Endothelial cell of umbilical vein (primary cell): Measurements from ENCODE around the gene PPM1H. TPM values are rescaled to one million over a fixed set of nuclear protein-coding genes. Genes with fewer than 3 reads are reported as not detected.

Experiments
- BruUV-seq: library from RNA; stranded (reverse); fragments of 400-500 nt; replicated peaks from 2 replicates; lab custom pipeline; 2021; lab: Mats Ljungman, UMichigan
- CTCF ChIA-PET: fragments of 300-600, 350-600 bp; sonication (Branson Sonifier 250); formaldehyde crosslinking; loops from one replicate; lab custom pipeline; 2021; ENCODE audit warnings: antibody characterized with exemption, inconsistent platforms; lab: Charles Lee
- POLR2A ChIA-PET: fragments of 300-600, 350-600 bp; sonication (Branson Sonifier 250); formaldehyde crosslinking; loops from one replicate; lab custom pipeline; 2021; ENCODE audit warnings: antibody characterized with exemption, inconsistent platforms; lab: Charles Lee
- DNase-seq: peaks from one replicate; pipeline ENCODE4 v3.0.0-alpha.2; 2011; ENCODE audit warnings: low read depth, low spot score
- FAIRE-seq: peaks from 2 replicates; lab custom pipeline; 2011; peaks lifted over from hg19 to GRCh38; lab: Jason Lieb, UNC
- H2AFZ ChIP-seq: 2 replicates; pipeline ENCODE4 v1.6.0; 2012; ENCODE audit warnings: low read depth, low read length, control low read depth, inconsistent platforms
- H3K27ac ChIP-seq: 2 replicates; pipeline ENCODE4 v1.5.1; 2011; ENCODE audit warnings: low read depth, mild to moderate bottlenecking, control low read depth, low read length, moderate library complexity; ENCODE audit not compliant: insufficient read depth
- H3K27me3 ChIP-seq, 2 experiments: 2 replicates each; pipeline versions ENCODE4 v1.6.0 to v1.6.1; 2011; ENCODE audit warnings: low read length in 2 of 2, mixed read lengths in 1 of 2; ENCODE audit not compliant: control insufficient read depth in 2 of 2, insufficient read depth in 2 of 2
- H3K36me3 ChIP-seq, 2 experiments: 2 replicates in 1 of 2; 3 replicates in 1 of 2; pipeline ENCODE4 v1.5.1; 2011; ENCODE audit warnings: low read length in 2 of 2, mild to moderate bottlenecking in 1 of 2, moderate library complexity in 1 of 2; ENCODE audit not compliant: control insufficient read depth in 2 of 2, insufficient read depth in 2 of 2; ENCODE audit errors: extremely low read depth in 1 of 2
- H3K4me1 ChIP-seq: 3 replicates; pipeline ENCODE4 v1.5.1; 2011; ENCODE audit warnings: mild to moderate bottlenecking, low read length; ENCODE audit not compliant: control insufficient read depth, insufficient read depth; ENCODE audit errors: extremely low read depth
- H3K4me2 ChIP-seq: 2 replicates; pipeline ENCODE4 v1.6.1; 2011; ENCODE audit warnings: low read length, control low read depth, mixed read lengths; ENCODE audit not compliant: insufficient read depth
- H3K4me3 ChIP-seq, 3 experiments: fragments of 200-600 bp in 1 of 3; sonication (generic), shearing (Covaris generic) in 1 of 3; replicated peaks in 1 of 3; 2 replicates each; pipeline ENCODE4 v1.5.1; 2011 to 2016; ENCODE audit warnings: control low read depth in 3 of 3, low read length in 3 of 3, mild to moderate bottlenecking in 2 of 3, inconsistent platforms in 1 of 3, low read depth in 1 of 3, moderate library complexity in 1 of 3; ENCODE audit not compliant: insufficient read depth in 1 of 3
- H3K79me2 ChIP-seq: 2 replicates; pipeline ENCODE4 v1.6.0; 2012; ENCODE audit warnings: low read length, inconsistent platforms; ENCODE audit not compliant: control insufficient read depth, insufficient read depth
- H3K9ac ChIP-seq: replicated peaks from 2 replicates; pipeline ENCODE3; 2011; ENCODE audit warnings: low read length, control low read depth; ENCODE audit not compliant: insufficient read depth; ENCODE audit errors: extremely low read depth
- H3K9me1 ChIP-seq: replicated peaks from 3 replicates; pipeline ENCODE4 v1.6.0; 2011; ENCODE audit warnings: mild to moderate bottlenecking, low read length; ENCODE audit not compliant: control insufficient read depth, insufficient read depth; ENCODE audit errors: extremely low read depth
- H3K9me3 ChIP-seq: replicated peaks from 2 replicates; pipeline ENCODE4 v1.5.1; 2012; ENCODE audit warnings: low read length, inconsistent platforms; ENCODE audit not compliant: control insufficient read depth, insufficient read depth
- H4K20me1 ChIP-seq: replicated peaks from 2 replicates; pipeline ENCODE3; 2011; ENCODE audit warnings: mild to moderate bottlenecking, low read length; ENCODE audit not compliant: control insufficient read depth, insufficient read depth; ENCODE audit errors: extremely low read depth
- EZH2 ChIP-seq: IDR thresholded peaks from 2 replicates; pipeline ENCODE4 v1.6.1; 2012; ENCODE audit warnings: borderline replicate concordance, low read depth, mild to moderate bottlenecking, moderate library complexity, low read length, inconsistent platforms; ENCODE audit not compliant: severe bottlenecking
- FOS ChIP-seq: IDR thresholded peaks from 2 replicates; pipeline ENCODE4 v1.6.1; 2011; ENCODE audit warnings: mild to moderate bottlenecking, low read length, moderate library complexity, borderline replicate concordance; ENCODE audit not compliant: insufficient read depth
- GATA2 ChIP-seq: IDR thresholded peaks from 2 replicates; pipeline ENCODE4 v1.7.0; 2011; ENCODE audit warnings: low read depth, mild to moderate bottlenecking, moderate library complexity, mixed read lengths, low read length; ENCODE audit not compliant: insufficient read length, insufficient read depth
- JUN ChIP-seq: IDR thresholded peaks from 2 replicates; pipeline ENCODE4 v1.6.1; 2011; ENCODE audit warnings: borderline replicate concordance, low read depth; ENCODE audit not compliant: insufficient read length, insufficient read depth
- MAX ChIP-seq: IDR thresholded peaks from 2 replicates; pipeline ENCODE4 v1.6.1; 2011; ENCODE audit not compliant: insufficient read depth, insufficient read length
- MYC ChIP-seq: IDR thresholded peaks from one replicate; pipeline ENCODE4 v1.6.1; 2011; ENCODE audit warnings: mild to moderate bottlenecking, low read depth, low read length
- POLR2A ChIP-seq: IDR thresholded peaks from 2 replicates; pipeline ENCODE4 v1.6.1; 2012; ENCODE audit warnings: low read depth, mild to moderate bottlenecking, control low read depth, low read length
- POLR2AphosphoS5 ChIP-seq: IDR thresholded peaks from 2 replicates; pipeline ENCODE4 v1.6.1; 2012; ENCODE audit warnings: low read depth, mild to moderate bottlenecking, control low read depth, low read length, moderate library complexity; ENCODE audit not compliant: insufficient read depth
- dilution Hi-C: fragments of 300-500 bp; cut with MboI; formaldehyde crosslinking; loops from one replicate; pipeline ENCODE4 v1.15.0; 2019; ENCODE audit warnings: low sequenced_read_pairs; ENCODE audit not compliant: extremely low pct_ligation_motif_present
- intact Hi-C: fragments of 100-400 bp; cut with micrococcal nuclease; formaldehyde crosslinking; loops from one replicate; pipeline ENCODE4 v1.10.0; 2022
- polyA plus RNA-seq, 4 experiments: library from polyadenylated mRNA; depleted of rRNA in 3 of 4; stranded (reverse) in 3 of 4; unstranded in 1 of 4; fragments of >200 nt; gene quantifications; 2 replicates each; pipeline versions ENCODE4 v1.2.1 to v1.2.3, GENCODE V29; 2011 to 2012; ENCODE audit warnings: missing spikeins in 1 of 4
- total RNA-seq: library from RNA; stranded (reverse); gene quantifications from 2 replicates; pipeline ENCODE4 v1.2.3, GENCODE V29; 2021
- TF ChIP-seq, protein P1 (sequence below), 2 donors: IDR thresholded peaks; 1 replicate in 1 of 2; 2 replicates in 1 of 2; pipeline ENCODE4 v1.5.1; 2011; ENCODE audit warnings: low read length in 2 of 2, mild to moderate bottlenecking in 2 of 2, moderate library complexity in 2 of 2, control low read depth in 1 of 2, inconsistent platforms in 1 of 2, low read depth in 1 of 2; ENCODE audit not compliant: insufficient read depth in 1 of 2; ENCODE audit errors: extremely low read depth in 1 of 2

Gene PPM1H
- total and polyA plus RNA-seq, 2 donors (not counting 3 experiments of a cell fraction or from before 2014, with no cell fraction given): 1.0 to 7.2 TPM

GRCh38 chr12:62873116-62873825, 61.7 kb downstream of the PPM1H start:
- Histone ChIP-seq H3K4me1 (no peaks in the 10 kb centered on the region), H3K9me3 (no peaks in the 10 kb centered on the region), H3K4me2 (no peak overlapping the region), H2AFZ (no peak overlapping the region), H3K9me1 (no peaks in the 10 kb centered on the region), H3K79me2 (no peaks in the 10 kb centered on the region), H3K36me3 (no peaks in the 10 kb centered on the region), H3K9ac (no peak overlapping the region), H3K27ac (no peak overlapping the region), H3K4me3 (no peak overlapping the region), H4K20me1 (no peaks in the 10 kb centered on the region), H3K27me3 (peaks cover 0 to 2% of the 10 kb centered on the region in 2 experiments)
- no TSS peak for BruUV-seq
- FAIRE-seq (no peak), DNase-seq (no peak)
- dilution Hi-C loops (no loop called here), intact Hi-C loops (no loop called here)
- TF ChIP-seq JUN: no peak
- no peak for TF ChIP-seq POLR2AphosphoS5
- no peak for TF ChIP-seq FOS
- TF ChIP-seq, protein P1, sequence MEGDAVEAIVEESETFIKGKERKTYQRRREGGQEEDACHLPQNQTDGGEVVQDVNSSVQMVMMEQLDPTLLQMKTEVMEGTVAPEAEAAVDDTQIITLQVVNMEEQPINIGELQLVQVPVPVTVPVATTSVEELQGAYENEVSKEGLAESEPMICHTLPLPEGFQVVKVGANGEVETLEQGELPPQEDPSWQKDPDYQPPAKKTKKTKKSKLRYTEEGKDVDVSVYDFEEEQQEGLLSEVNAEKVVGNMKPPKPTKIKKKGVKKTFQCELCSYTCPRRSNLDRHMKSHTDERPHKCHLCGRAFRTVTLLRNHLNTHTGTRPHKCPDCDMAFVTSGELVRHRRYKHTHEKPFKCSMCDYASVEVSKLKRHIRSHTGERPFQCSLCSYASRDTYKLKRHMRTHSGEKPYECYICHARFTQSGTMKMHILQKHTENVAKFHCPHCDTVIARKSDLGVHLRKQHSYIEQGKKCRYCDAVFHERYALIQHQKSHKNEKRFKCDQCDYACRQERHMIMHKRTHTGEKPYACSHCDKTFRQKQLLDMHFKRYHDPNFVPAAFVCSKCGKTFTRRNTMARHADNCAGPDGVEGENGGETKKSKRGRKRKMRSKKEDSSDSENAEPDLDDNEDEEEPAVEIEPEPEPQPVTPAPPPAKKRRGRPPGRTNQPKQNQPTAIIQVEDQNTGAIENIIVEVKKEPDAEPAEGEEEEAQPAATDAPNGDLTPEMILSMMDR (IDR thresholded peaks at IDR 0.05; ENCODE audit: extremely low read depth in 1 of 2, insufficient read depth in 1 of 2, low read depth in 1 of 2, low read length in 2 of 2): no peak
- TF ChIP-seq POLR2A: no peak
- TF ChIP-seq GATA2: no peak
- TF ChIP-seq EZH2: no peak
- no peak for TF ChIP-seq MYC
- no peak for TF ChIP-seq MAX
- ChIA-PET POLR2A (no interaction called here), CTCF (no interaction called here)
